OCI-LY1 (cell line): ENCODE measurements around the gene ZNF615.

Experiments
- EZH2 ChIP-seq: fragments of 200-600 bp; sonication (generic), shearing (Covaris generic); IDR thresholded peaks from 2 replicates; pipeline ENCODE4 v1.8.0; 2017; ENCODE audit warnings: borderline replicate concordance, mixed run types, mild to moderate bottlenecking, antibody characterized with exemption, low read length, moderate library complexity, mixed read lengths
- TF ChIP-seq, protein P1 (sequence below): fragments of 200-600 bp; sonication (generic), shearing (Covaris generic); IDR thresholded peaks from 2 replicates; pipeline ENCODE4 v1.5.1; 2017; ENCODE audit warnings: mild to moderate bottlenecking, antibody characterized with exemption, low read length, moderate library complexity, mixed read lengths

DNA sequence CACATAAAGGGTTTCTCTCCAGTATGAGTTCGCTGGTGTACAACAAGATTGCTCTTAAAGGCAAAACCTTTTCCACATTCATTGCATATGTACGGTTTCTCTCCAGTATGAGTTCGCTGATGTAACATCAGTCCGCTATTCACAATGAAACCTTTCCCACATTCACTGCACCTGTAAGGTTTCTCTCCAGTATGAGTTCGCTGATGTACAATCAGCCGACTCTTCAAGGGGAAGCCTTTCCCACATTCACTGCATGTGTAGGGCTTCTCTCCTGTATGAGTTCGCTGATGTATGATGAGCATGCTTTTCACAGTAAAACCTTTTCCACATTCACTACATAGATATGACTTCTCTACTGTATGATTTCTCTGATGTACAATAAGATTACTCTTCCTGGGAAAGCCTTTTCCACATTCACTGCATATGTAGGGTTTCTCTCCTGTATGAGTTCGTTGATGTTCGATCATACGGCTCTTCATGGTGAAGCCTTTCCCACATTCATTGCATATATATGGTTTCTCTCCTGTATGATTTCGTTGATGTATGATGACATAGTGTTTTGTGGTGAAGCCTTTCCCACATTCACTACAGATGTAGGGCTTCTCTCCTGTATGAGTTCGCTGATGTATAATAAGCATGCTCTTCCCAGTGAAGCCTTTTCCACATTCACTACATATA is 26.2 kb upstream of the ZNF615 start:
- no peak for TF ChIP-seq EZH2
- TF ChIP-seq, protein P1, sequence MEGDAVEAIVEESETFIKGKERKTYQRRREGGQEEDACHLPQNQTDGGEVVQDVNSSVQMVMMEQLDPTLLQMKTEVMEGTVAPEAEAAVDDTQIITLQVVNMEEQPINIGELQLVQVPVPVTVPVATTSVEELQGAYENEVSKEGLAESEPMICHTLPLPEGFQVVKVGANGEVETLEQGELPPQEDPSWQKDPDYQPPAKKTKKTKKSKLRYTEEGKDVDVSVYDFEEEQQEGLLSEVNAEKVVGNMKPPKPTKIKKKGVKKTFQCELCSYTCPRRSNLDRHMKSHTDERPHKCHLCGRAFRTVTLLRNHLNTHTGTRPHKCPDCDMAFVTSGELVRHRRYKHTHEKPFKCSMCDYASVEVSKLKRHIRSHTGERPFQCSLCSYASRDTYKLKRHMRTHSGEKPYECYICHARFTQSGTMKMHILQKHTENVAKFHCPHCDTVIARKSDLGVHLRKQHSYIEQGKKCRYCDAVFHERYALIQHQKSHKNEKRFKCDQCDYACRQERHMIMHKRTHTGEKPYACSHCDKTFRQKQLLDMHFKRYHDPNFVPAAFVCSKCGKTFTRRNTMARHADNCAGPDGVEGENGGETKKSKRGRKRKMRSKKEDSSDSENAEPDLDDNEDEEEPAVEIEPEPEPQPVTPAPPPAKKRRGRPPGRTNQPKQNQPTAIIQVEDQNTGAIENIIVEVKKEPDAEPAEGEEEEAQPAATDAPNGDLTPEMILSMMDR: no peak
